ENCODE data around the gene PHACTR1. TPM values are rescaled to one million over a fixed set of nuclear protein-coding genes. Genes with fewer than 3 reads are reported as not detected.

The PHACTR1 gene
- total RNA-seq, 1 donor from 2014 or later: 8.4 TPM

- intact Hi-C loops (cut with DNase I): no loop called here
- TF ChIP-seq CTCF (IDR thresholded peaks at IDR 0.05): no peak
- no peak overlapping the region for H3K4me3 ChIP-seq
These were observed 11.6 kb upstream of the PHACTR1 start for GRCh38 chr6:12704946-12705345.

DNA sequence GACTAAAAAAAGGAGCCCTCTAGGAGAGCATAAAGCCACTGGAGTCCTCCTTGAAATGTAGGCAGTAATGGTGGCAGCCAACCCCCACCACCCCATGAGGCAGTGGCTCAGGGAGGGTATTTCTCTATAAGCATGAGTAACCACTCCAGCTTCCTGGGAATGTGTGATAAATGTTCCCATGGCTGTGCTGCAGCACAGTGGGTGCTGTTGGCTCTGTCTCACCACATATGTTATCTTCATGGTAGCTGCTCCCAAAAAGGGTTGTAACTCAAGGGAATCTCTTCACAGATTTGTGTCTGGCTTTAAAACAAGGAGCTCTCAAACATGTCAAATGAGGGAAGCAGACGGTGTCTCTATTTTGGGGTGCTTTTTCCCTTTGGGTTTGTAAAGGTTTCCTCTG lies 7.5 kb upstream of the PHACTR1 start:
- no peaks in the 10 kb centered on the region for H3K36me3 ChIP-seq
- intact Hi-C loops (cut with DNase I): no loop called here
- no peak for TF ChIP-seq CTCF (IDR thresholded peaks at IDR 0.05)
- H3K27me3 ChIP-seq: no peaks in the 10 kb centered on the region
- no peaks in the 10 kb centered on the region for H3K9me3 ChIP-seq
- H3K27ac ChIP-seq: no peak overlapping the region
- H3K4me1 ChIP-seq: no peaks in the 10 kb centered on the region
- H3K4me3 ChIP-seq: no peak overlapping the region
- no peak for DNase-seq (ENCODE audit: low spot score in 2 of 2)

More at GRCh38 chr6:12704946-12705345, 11.6 kb upstream of the PHACTR1 start:
- Histone ChIP-seq H3K27ac (no peak overlapping the region), H3K4me1 (no peaks in the 10 kb centered on the region), H3K9me3 (no peaks in the 10 kb centered on the region), H3K36me3 (no peaks in the 10 kb centered on the region), H3K27me3 (no peaks in the 10 kb centered on the region)
- no peak for DNase-seq (ENCODE audit: low spot score in 2 of 2)

GRCh38 chr6:12709556-12710232 lies 6.9 kb upstream of the PHACTR1 start:
- DNase-seq (ENCODE audit: low spot score in 2 of 2): no peak
- Histone ChIP-seq H3K27me3 (no peaks in the 10 kb centered on the region), H3K4me1 (no peaks in the 10 kb centered on the region), H3K27ac (no peak overlapping the region), H3K9me3 (no peaks in the 10 kb centered on the region), H3K4me3 (no peak overlapping the region), H3K36me3 (no peaks in the 10 kb centered on the region)
- no peak for TF ChIP-seq CTCF (IDR thresholded peaks at IDR 0.05)
- intact Hi-C loops (cut with DNase I): no loop called here

- no peaks in the 10 kb centered on the region for H3K9me3 ChIP-seq
- H3K27me3 ChIP-seq: no peaks in the 10 kb centered on the region
- no peak overlapping the region for H3K27ac ChIP-seq
- no peak overlapping the region for H3K4me3 ChIP-seq
- H3K4me1 ChIP-seq: no peaks in the 10 kb centered on the region
- no peaks in the 10 kb centered on the region for H3K36me3 ChIP-seq
- TF ChIP-seq CTCF (IDR thresholded peaks at IDR 0.05): no peak
- intact Hi-C loops (cut with DNase I): no loop called here
- DNase-seq (ENCODE audit: low spot score in 2 of 2): no peak
These were observed 5.6 kb upstream of the PHACTR1 start for GRCh38 chr6:12710921-12711320.

DNA sequence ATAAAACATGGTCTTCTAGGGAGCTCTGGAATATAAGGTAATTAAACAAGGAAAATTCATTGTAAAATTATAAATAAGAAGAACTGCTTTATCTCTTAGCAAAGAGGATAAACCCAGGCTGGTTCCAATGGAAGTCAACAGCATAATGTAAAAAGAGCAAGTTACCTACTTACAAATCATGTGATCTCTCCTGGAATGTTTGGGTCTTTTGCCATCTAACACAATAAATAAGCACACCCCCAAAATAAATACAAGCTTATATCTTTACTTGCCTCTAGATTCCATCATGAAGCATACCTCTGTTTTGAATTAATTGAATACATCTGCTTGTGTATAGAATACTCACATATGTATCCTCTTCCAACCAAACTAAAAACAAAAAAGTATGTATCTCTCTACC lies 2.5 kb upstream of the PHACTR1 start:
- intact Hi-C loops (cut with DNase I): no loop called here
- Histone ChIP-seq H3K4me1 (no peaks in the 10 kb centered on the region), H3K27ac (no peak overlapping the region), H3K9me3 (no peaks in the 10 kb centered on the region), H3K27me3 (no peaks in the 10 kb centered on the region), H3K4me3 (no peak overlapping the region), H3K36me3 (no peaks in the 10 kb centered on the region)
- no peak for TF ChIP-seq CTCF (IDR thresholded peaks at IDR 0.05)
- DNase-seq (ENCODE audit: low spot score in 2 of 2): no peak

DNA sequence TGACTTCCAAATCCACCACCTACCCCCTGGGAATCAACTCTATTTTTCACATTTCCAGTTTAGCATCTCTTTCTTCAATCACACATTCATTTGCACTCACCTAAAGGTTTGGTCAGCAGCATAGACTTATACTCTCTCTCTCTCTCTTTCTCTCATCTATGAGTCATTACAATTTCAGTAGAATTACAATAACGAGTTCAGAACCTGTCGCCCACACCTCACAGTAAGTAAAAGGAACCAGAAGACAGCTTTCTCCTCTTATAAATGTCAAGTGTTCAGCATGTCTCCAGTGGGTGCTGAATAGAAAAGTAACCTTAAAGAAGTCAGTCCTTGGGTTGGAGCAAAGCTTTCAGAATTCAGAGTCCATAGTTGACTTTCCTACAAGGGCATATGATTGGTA lies 1.1 kb upstream of the PHACTR1 start:
- Histone ChIP-seq H3K36me3 (no peaks in the 10 kb centered on the region), H3K4me1 (no peaks in the 10 kb centered on the region), H3K9me3 (no peaks in the 10 kb centered on the region), H3K4me3 (no peak overlapping the region), H3K27me3 (no peaks in the 10 kb centered on the region), H3K27ac (no peak overlapping the region)
- intact Hi-C loops (cut with DNase I): no loop called here
- no peak for DNase-seq (ENCODE audit: low spot score in 2 of 2)
- TF ChIP-seq CTCF (IDR thresholded peaks at IDR 0.05): no peak

Measured in ascending aorta (tissue), 2 donors.